PFSK-1 (cell line): Measurements from ENCODE around the gene BSPH1. TPM values are rescaled to one million over a fixed set of nuclear protein-coding genes. Genes with fewer than 3 reads are reported as not detected.

Experiments used
- FOXP2 ChIP-seq: optimal IDR thresholded peaks from 2 replicates; pipeline ENCODE3; 2011; ENCODE audit warnings: borderline replicate concordance, control low read depth, inconsistent platforms; ENCODE audit not compliant: insufficient read depth; ENCODE audit errors: extremely low read length, extremely low read depth
- POLR2AphosphoS5 ChIP-seq: IDR thresholded peaks from 2 replicates; pipeline ENCODE4 v1.6.1; 2012; ENCODE audit warnings: low read depth, mild to moderate bottlenecking, control low read depth, low read length, moderate library complexity
- REST ChIP-seq, 2 experiments: IDR thresholded peaks; 2 replicates each; pipeline versions ENCODE4 v1.6.1 to v1.8.0; 2011 to 2012; ENCODE audit warnings: low read depth in 2 of 2, low read length in 2 of 2, control low read depth in 1 of 2, inconsistent platforms in 1 of 2, mild to moderate bottlenecking in 1 of 2, moderate library complexity in 1 of 2; ENCODE audit not compliant: insufficient read depth in 1 of 2
- SIN3A ChIP-seq: IDR thresholded peaks from 2 replicates; pipeline ENCODE4 v1.6.1; 2012; ENCODE audit warnings: mild to moderate bottlenecking, low read length, moderate library complexity, borderline replicate concordance; ENCODE audit not compliant: insufficient read depth
- TAF1 ChIP-seq: IDR thresholded peaks from 2 replicates; pipeline ENCODE4 v1.6.1; 2012; ENCODE audit warnings: low read length, control low read depth, borderline replicate concordance; ENCODE audit not compliant: insufficient read depth
- polyA plus RNA-seq: library from polyadenylated mRNA; unstranded; fragments of >200 nt; gene quantifications from one replicate; pipeline ENCODE4 v1.2.1, GENCODE V29; 2012; ENCODE audit warnings: low read depth, missing spikeins; ENCODE audit not compliant: insufficient read length

Gene BSPH1
- polyA plus RNA-seq, result not detected

- TF ChIP-seq POLR2AphosphoS5 (no peak), SIN3A (no peak), FOXP2 (no peak), REST (IDR thresholded peaks at IDR 0.05; ENCODE audit: insufficient read depth in 1 of 2, low read depth in 2 of 2, low read length in 2 of 2) (no peak), TAF1 (no peak)
Observed at GRCh38 chr19:47992070-47992469, at the start of gene BSPH1. BSPH1 (minus strand) TSS chr19:47992170; CDS start chr19:47992081, 89 bp downstream.

DNA sequence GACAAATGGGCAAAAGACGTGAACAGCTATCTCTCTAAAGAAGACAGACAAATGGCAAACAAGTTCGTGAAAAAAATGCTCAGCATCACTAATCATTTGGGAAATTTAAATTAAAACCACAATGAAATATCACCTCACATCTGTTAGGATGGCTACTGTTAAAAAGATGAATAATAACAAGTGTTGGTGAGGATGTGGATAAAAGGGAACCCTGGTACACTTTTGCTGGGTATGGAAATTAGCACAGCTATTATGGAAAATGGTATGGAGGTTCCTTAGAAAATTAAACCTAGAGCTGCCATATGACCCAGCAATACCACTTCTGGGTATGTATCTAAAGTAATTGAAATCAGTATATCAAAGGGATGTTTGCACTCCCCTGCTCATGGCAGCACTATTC, 44.8 kb upstream of the BSPH1 start:
- TF ChIP-seq SIN3A (no peak), POLR2AphosphoS5 (no peak), FOXP2 (no peak), REST (IDR thresholded peaks at IDR 0.05; ENCODE audit: insufficient read depth in 1 of 2, low read depth in 2 of 2, low read length in 2 of 2) (no peak), TAF1 (no peak)

GRCh38 chr19:48033604-48034003, 41.6 kb upstream of the BSPH1 start:
- TF ChIP-seq POLR2AphosphoS5, result no peak
- TF ChIP-seq TAF1, result no peak
- no peak for TF ChIP-seq REST (IDR thresholded peaks at IDR 0.05; ENCODE audit: insufficient read depth in 1 of 2, low read depth in 2 of 2, low read length in 2 of 2)
- no peak for TF ChIP-seq SIN3A
- TF ChIP-seq FOXP2, result no peak

GRCh38 chr19:48030073-48030472, 38.1 kb upstream of the BSPH1 start:
- TF ChIP-seq SIN3A, result no peak
- TF ChIP-seq FOXP2, result no peak
- no peak for TF ChIP-seq POLR2AphosphoS5
- TF ChIP-seq REST (IDR thresholded peaks at IDR 0.05; ENCODE audit: insufficient read depth in 1 of 2, low read depth in 2 of 2, low read length in 2 of 2), result no peak
- TF ChIP-seq TAF1, result no peak

DNA sequence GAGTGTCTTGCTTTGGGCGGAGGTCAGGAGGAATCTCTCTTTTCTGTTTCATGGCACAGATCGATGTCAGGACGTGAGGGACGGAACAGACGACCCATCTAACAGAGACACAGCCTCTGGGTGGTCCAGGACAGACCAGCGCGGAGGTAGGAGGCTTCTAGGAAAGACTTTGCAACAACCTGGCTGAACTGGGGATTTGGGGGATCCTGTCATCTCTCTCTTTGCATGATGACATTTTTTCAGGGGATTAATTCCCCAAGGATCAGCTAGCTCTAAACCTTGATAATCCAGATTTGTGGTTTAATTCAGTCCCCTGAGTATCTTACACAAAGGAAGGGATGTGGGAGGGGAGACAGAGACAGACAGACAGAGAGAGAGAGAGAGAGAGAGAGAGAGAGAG, 37.5 kb upstream of the BSPH1 start:
- TF ChIP-seq SIN3A (no peak), POLR2AphosphoS5 (no peak), REST (IDR thresholded peaks at IDR 0.05; ENCODE audit: insufficient read depth in 1 of 2, low read depth in 2 of 2, low read length in 2 of 2) (no peak), TAF1 (no peak), FOXP2 (no peak)
